ENCODE results near the gene PNKP. TPM values are rescaled to one million over a fixed set of nuclear protein-coding genes. Genes with fewer than 3 reads are reported as not detected.

PNKP gene
- total RNA-seq: 51.0 TPM

DNA sequence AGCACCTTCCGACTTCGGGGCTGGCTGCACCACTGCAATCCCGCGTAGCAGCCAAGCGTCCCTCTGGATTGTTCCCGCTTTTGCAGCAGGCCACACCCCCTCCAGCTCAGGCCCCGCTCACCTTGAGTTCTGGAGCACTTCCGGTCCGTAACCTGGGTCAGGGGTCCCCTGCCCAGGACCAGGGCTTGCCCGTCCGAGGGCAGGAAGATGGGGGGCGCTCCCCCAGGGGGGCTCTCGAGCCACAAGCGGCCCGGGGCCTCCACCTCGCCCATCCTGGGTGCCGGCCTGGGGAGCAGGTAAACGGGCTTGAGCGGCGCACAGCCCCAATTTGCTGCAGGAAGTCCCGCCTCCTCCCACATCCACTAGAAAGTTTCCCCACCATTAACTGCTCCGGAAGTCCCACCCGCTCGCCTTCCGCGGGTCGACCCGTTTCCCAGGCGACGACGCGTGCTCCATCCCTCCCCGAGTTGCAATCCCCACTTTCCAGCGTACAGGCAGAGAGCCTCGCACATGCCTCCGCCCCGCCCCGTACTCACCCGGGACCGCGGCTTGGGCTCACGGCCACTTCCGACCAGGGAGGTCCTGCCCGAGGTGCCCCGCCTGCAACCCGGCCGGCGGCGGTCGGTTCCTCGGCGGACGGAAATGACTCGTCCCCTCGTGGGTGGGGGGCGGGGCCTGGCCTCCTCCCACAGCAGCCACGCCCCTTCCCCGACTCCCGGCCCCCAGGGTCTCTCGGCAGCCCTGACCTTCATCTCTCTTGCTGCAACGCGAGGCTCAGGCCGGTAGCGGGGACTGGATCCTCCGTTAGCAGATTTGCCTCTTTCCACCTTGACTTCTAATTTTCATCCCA is at the start of gene PNKP:
Gene PNKP, minus strand, starts transcription at position 644 of the 850 bp plus-strand sequence. Its CDS starts 372 bp downstream, at position 272.

DNA sequence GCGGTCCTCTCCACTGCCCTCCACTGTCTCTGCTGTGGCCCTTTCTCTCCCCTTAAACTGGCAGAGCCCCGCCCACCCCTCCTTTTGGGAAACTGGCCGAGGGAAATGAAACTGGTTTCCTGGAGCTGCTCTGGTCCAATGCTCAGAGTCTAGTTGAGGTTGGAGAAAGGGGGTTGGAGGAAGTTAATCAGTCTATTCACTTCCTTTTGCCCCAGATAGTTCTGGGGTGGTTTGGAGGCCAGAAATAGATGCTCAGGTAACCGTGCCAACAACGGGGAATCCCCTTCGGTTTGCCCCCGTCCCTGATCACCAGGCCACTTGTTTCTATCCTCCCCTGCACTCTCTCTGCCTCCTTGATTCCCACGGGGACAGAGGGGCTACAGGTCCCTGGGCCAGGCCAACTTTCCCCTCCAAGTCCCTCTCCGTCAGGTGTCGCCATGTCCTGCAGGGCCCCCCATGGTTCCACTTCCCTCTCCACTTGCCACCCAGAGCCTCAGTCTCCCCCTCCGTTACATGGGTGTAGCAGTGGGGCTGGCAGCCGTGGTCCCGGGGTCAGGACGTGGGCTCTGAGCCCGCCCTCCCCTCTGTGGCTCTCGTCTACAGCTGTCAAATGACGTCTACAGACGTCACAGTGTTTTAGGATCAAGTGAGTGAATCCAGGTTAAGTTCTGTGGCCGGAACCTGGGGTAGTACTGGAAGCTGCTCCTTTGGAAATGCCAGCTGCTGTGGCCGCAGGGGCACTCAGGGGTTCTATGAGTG is 29.7 kb upstream of the PNKP start, which contains the start of gene IL4I1:
Gene IL4I1, minus strand, starts transcription at position 25 of the 759 bp plus-strand sequence. CDS start 727 bp downstream, outside the sequence.

DNA sequence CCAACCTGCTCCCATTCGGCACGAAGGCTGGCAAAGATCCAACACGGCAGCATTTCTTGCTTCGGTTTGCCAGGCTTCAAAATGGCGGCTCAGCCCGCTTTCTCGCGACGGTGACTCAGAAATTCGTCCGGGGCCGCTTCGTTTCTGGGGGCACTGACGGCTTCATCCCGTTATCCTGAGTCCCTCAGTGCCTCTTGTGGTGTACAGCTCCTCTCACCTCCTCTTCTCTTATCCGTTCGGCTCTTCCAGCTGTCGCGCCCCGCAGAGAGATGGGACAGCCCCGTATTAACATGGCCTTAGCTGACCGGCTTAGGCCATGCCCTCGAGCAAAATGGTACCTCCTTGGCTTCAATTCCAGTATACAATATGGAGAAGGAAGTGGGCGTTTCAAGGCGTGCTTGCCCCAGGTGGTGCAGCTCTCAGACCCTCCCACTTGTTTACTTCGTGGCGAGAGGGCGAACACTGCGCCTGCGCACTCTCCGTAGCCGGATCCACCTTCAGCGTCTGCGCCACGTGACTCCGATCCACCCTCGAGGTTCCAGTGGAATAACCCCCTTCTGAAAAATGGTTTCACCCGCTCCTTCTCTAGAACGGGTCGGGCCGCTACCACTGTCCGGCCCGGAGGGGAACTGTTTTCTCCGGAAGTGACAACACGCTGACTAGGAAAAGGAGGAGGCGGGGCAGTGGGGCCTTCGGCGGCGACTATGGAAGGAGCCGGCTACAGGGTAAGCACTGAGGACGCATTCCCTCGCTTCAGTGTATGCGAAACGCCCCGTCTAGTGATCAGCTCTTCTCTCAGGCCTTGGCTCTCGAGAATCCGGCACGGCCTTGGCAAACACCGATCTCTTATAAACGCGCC is 9.9 kb upstream of the PNKP start, which contains the start of the genes AKT1S1 and TBC1D17:
Gene AKT1S1, minus strand, starts transcription at position 336 of the 859 bp plus-strand sequence. CDS start 4,060 bp downstream, outside the sequence.
Gene TBC1D17, plus strand, starts transcription at position 683 of the 859 bp plus-strand sequence. Its CDS starts 22 bp downstream, at position 705.

GRCh38 chr19:49850487-49851342 is 16.7 kb downstream of the PNKP start, which contains the start of gene PTOV1:
PTOV1 (plus strand) TSS chr19:49851159.

GRCh38 chr19:49817964-49818648 is 49.3 kb downstream of the PNKP start, which contains the start of gene MED25:
MED25 (plus strand) TSS chr19:49818289; CDS start chr19:49818342, 53 bp downstream.

GRCh38 chr19:49812997-49813861 is 54.1 kb downstream of the PNKP start, which contains the start of gene FUZ:
FUZ (minus strand) TSS chr19:49813292; CDS start chr19:49813106, 186 bp downstream.

Small RNA genes within 50 kb of the gene (small RNA-seq; reads per million reads assigned to genes)
- not detected for gene MIR4749 (ENCODE audit: low replicate concordance)

Other genes starting within 250 kb of the PNKP start
- 0.94 TPM for gene RRAS, start 227.4 kb downstream of the PNKP start, total RNA-seq
- 18.8 TPM for gene SCAF1, start 225.4 kb downstream of the PNKP start, total RNA-seq
- 11.3 TPM for gene IRF3, start 201.7 kb downstream of the PNKP start, total RNA-seq
- gene BCL2L12, start 201.6 kb downstream of the PNKP start, total RNA-seq: not detected
- gene PRMT1, start 190.3 kb downstream of the PNKP start, total RNA-seq: 243 TPM
- 1.9 TPM for gene ADM5, start 178.0 kb downstream of the PNKP start, total RNA-seq
- 58.5 TPM for gene CPT1C, start 176.5 kb downstream of the PNKP start, total RNA-seq
- not detected for gene TSKS, start 104.3 kb downstream of the PNKP start, total RNA-seq
- gene AP2A1, start 100.6 kb downstream of the PNKP start, total RNA-seq: 70.7 TPM
- 20.0 TPM for gene FUZ, start 54.3 kb downstream of the PNKP start, total RNA-seq
- 31.3 TPM for gene MED25, start 49.3 kb downstream of the PNKP start, total RNA-seq
- 183 TPM for gene PTOV1, start 16.4 kb downstream of the PNKP start, total RNA-seq
- 5.9 TPM for gene AKT1S1, start 9.8 kb upstream of the PNKP start, total RNA-seq
- 14.4 TPM for gene TBC1D17, start 10.1 kb upstream of the PNKP start, total RNA-seq
- not detected for gene IL4I1, start 29.3 kb upstream of the PNKP start, total RNA-seq
- 9.1 TPM for gene ATF5, start 61.6 kb upstream of the PNKP start, total RNA-seq
- 26.0 TPM for gene NUP62, start 61.9 kb upstream of the PNKP start, total RNA-seq
- gene SIGLEC11, start 93.6 kb upstream of the PNKP start, total RNA-seq: not detected
- gene VRK3, start 157.8 kb upstream of the PNKP start, total RNA-seq: 36.3 TPM
- 16.0 TPM for gene ZNF473, start 158.4 kb upstream of the PNKP start, total RNA-seq